NCI-H345 (cell line): ENCODE data around the gene ANKRD33.

ENCODE experiments used
- DNase-seq: peaks from one replicate; lab custom pipeline; 2025; lab: John Stamatoyannopoulos, UW

ANKRD33 gene

GRCh38 chr12:51917746-51918453 is 30.0 kb downstream of the ANKRD33 start:
- no peak for DNase-seq

GRCh38 chr12:51920046-51920445 is 32.1 kb downstream of the ANKRD33 start:
- no peak for DNase-seq

GRCh38 chr12:51921017-51921725 is 33.3 kb downstream of the ANKRD33 start:
- DNase-seq: no peak

- no peak for DNase-seq
Measured at GRCh38 chr12:51922146-51922545, 34.2 kb downstream of the ANKRD33 start.

- DNase-seq: no peak
Measured at GRCh38 chr12:51922762-51923505, 35.0 kb downstream of the ANKRD33 start.

GRCh38 chr12:51923506-51924365 is 35.8 kb downstream of the ANKRD33 start:
- DNase-seq: no peak

- DNase-seq: no peak
Measured at GRCh38 chr12:51924551-51925319, 36.8 kb downstream of the ANKRD33 start.

- no peak for DNase-seq
Measured at GRCh38 chr12:51925346-51926063, 37.6 kb downstream of the ANKRD33 start.

- DNase-seq: no peak
Measured at GRCh38 chr12:51926064-51926632, 38.2 kb downstream of the ANKRD33 start.

- peak; percentile 17 for DNase-seq
Measured at GRCh38 chr12:51926718-51927117, 38.8 kb downstream of the ANKRD33 start.

GRCh38 chr12:51932218-51933076 is 44.5 kb downstream of the ANKRD33 start:
- DNase-seq: no peak

- no peak for DNase-seq
Measured at GRCh38 chr12:51934080-51934479, 46.2 kb downstream of the ANKRD33 start.

GRCh38 chr12:51937926-51938325 is 50.0 kb downstream of the ANKRD33 start:
- DNase-seq: no peak

GRCh38 chr12:51938726-51939125 is 50.8 kb downstream of the ANKRD33 start:
- no peak for DNase-seq

GRCh38 chr12:51941011-51941581 is 53.2 kb downstream of the ANKRD33 start:
- peak; percentile 79 for DNase-seq
